HG02610 (cell line): Measurements from ENCODE around the gene PLA2G6.
"Not testable (repeated sequence)": the region's sequence is repeated elsewhere in the genome, so short reads cannot be mapped to it uniquely, and the experiment has no call there.

Experiments used
- ATAC-seq: cut with Tn5 transposase; IDR thresholded peaks from one replicate; pipeline ENCODE4 v1.9.1; 2021; ENCODE audit warnings: mild to moderate bottlenecking, moderate library complexity; ENCODE audit not compliant: unreplicated experiment

Gene PLA2G6

DNA sequence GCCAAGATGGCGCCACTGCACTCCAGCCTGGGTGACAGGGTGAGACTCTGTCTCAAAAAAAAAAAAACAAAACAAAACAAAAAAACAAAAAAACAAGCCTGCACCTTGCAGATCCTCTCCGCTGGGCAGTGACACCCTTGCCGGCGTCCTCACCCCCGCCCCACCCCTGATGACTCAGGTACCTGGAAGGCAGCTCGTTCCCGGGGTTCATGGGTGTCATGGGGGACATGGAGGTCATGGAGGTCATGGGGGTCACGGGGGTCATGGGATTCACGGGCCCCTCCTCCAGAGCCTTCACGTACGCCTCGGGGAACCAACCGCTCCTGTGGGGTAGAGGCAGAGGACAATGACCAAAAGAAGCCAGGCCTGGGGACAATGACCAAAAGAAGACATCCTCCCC, 94.7 kb downstream of the PLA2G6 start:
- ATAC-seq: no peak

- ATAC-seq: no peak
Observed at GRCh38 chr22:38086001-38086845, 95.4 kb downstream of the PLA2G6 start.

GRCh38 chr22:38085501-38085900, 96.1 kb downstream of the PLA2G6 start:
- ATAC-seq: no peak

DNA sequence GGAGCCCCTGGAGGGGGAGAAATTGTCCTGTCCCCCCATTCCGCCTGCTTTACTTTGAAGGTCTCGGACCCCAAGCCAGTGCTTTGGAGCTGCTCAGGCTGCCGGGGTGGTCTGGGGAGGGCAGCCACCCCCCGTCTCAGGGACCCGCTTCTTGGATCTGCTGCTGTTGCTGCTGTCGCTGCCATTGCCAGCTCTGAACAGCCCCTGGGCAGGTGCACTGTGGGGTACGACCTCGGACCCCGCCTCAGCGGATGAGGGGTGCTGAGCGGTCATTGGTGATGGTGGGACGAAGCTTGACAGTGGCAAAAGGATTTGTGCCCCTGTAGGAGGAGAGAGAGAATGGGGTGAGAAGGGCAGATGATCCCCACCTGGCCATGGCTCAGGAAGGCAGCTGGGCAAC, 96.6 kb downstream of the PLA2G6 start:
- ATAC-seq: no peak

DNA sequence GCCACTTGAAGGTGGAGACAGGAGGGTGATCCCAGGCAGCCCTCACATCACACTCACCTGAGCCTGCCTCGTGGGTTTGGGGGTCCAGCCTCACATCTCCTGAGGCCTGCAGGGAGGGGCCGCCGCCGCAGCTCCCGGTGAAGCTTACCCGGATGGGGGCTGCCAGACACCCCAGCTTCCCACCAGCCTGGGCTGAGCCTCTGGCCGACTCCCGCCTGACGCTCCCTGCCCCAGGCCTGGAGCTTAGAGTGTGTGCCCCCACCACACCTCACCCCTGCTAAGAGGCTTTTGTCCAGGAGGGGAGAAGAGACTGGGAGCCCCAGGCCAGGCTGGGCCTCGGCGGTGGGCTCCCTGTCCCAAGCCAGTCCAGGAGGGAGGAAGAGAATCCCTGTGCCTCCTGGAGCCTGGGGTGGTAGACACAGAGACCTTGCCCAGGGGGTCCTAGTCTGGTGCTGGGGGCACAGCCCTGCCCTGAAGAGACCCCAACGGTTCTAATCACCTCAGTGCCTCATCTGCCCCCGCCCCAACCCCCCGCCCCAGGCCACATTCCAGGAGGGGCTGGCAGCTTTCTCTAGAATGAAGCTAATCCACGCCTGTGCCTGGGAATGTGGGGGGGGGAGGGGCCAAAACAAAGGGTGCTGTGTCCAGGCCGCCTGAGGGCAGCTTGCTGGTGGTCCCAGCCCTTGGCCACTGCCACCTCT, 97.5 kb downstream of the PLA2G6 start, which contains the start of gene SLC16A8:
TSS of gene SLC16A8 (minus strand) at position 254 of the 701 bp plus-strand sequence. CDS start 1,311 bp downstream, outside the sequence.
- ATAC-seq: no peak

DNA sequence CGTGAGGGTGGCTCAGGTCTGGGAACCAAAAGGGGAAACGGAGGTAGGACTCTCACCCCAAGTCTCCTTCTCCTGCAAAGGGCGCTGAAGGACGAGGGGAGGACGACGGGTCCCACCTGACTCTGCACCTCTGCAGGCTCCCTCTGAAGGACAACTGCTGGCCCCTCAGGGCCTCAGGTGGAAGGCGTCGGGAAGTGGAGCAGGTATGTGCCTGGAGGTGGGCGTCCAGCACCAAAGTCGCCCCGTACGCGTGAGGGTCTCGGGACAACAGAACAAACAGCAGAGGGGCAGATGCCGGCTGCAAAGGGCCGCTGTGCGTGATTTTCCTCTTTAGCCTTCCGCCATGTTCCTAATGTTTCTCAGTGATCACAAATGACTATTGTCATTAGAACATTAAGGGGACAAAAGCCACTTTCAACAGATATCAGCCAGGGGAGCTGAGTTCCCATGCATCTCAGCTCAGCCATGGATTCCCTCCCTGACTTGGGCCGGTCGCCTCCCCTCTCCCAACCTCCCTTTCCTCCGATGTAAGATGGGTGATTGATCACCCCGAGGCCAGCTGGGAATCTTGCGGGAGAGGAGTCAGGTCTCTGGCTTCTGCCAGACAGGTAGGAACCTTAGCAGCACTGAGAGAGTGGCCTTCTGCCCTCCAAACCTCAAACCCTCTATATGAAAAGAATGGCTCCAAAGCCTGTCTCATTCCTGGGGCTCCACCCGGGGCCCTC, 98.5 kb downstream of the PLA2G6 start:
- no peak for ATAC-seq

- no peak for ATAC-seq
Observed at GRCh38 chr22:38081941-38082828, 99.4 kb downstream of the PLA2G6 start.

DNA sequence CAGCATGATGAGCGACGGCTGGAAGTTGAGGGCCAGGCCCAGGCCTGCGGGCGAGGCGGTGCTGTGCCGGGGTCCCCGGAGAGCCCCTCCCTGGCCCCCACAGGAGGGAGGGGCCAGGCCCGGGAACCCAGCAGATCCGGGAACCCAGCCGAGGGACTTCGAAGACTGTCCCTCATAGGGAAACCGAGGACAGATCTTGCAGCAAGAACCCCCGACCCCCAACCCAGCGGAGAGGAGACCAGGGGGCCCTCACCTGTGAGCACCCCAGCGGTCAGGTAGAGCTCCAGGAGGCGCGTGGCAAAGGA, 100.0 kb downstream of the PLA2G6 start:
- ATAC-seq: no peak

DNA sequence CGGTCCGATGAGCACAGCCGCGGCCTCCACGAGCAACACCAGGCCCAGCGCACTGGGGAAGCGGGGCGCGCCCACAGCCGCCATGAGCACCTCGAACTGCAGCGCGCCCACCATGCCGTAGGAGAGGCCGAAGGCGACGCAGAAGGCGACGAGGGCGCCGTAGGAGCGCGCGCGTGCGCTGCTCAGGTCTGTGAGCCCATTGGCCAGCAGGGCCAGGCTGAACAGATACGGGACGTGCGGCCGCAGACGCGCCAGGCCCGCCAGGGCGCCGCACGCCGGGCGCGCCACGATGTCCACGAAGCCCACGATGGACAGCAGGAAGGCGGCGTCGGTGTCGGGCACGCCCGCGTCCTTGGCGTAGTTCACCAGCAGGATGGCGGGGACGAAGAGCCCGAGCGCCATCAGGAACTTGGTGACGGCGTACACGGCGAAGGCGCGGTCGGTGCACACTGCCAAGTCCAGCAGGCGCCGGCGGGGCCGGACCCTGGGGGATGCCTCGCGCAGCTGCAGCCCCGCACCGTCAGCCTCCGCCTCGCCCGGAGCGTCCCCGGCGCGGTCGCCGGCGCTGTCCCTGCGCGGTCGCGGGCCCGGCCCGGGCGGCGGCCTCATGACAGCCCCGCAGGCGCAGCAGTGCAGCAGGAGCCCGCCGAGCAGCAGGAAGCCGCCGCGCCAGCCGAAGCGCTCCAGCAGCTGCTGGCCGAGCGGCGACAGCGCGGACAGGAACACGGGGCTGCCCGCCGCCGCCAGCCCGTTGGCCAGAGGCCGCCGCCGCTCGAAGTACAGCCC, 100.6 kb downstream of the PLA2G6 start:
- ATAC-seq: no peak

DNA sequence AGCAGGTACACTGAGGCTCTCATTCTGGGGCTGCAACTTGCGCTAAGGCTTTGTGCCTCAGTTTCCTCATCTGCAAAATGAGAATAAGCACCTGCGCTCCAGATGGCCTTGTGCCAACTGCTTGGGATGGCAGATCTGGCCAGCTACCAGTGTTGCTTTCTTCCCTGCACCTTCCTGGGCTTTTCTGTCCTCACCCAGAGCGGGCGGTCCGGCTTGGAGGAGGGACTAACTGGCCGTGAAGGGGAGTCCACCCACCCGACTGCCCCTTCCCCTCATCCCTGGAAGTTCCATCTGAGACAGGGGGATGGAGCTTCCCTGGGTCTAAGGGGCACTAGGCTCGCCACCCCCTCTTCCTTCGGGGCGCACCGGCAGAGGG, 101.2 kb downstream of the PLA2G6 start:
- ATAC-seq: no peak

DNA sequence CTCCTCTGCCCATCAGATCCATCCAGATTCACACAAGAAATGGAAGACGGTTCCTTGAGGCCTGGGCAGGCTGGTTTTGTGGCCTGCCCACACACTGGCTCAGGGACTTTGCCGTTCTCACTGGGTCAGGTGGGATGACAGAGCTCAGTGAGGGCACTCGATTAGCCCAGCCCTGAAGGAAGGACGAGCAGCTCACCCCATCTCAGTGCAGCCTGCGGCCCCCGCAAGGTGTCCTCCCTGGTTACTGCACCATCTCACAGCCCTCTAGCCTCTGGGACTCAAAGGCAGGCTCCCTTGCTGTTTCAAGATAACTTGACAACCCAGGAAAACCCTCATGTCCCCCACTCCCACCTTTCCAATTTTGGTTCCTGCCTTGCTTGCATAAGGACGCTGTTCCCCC, 101.8 kb downstream of the PLA2G6 start:
- ATAC-seq: no peak

GRCh38 chr22:38079208-38079607, 102.4 kb downstream of the PLA2G6 start:
- not testable (repeated sequence) for ATAC-seq

GRCh38 chr22:38078046-38078840, 103.4 kb downstream of the PLA2G6 start:
- ATAC-seq: no peak

DNA sequence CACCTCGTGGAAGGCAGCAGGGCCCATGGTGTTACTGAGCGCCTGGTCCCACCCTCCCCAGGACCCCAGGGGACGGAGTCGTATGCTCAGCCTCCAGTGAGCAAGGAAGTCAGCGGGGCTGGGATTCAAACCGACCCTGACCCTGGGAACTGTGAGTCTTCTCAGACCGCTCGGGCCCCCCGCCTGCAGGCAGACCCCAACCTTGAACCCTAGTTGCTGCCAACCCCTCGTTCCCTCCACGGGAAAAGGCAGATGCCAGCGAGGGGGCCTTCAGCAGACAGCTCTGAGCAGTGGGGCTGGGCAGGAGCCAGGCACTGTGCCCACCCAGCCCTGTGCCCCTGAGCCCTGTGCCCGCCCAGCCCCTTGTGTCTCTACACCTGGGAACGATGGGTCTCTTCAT, 104.0 kb downstream of the PLA2G6 start:
- no peak for ATAC-seq

GRCh38 chr22:38077096-38077495, 104.5 kb downstream of the PLA2G6 start:
- ATAC-seq: no peak

DNA sequence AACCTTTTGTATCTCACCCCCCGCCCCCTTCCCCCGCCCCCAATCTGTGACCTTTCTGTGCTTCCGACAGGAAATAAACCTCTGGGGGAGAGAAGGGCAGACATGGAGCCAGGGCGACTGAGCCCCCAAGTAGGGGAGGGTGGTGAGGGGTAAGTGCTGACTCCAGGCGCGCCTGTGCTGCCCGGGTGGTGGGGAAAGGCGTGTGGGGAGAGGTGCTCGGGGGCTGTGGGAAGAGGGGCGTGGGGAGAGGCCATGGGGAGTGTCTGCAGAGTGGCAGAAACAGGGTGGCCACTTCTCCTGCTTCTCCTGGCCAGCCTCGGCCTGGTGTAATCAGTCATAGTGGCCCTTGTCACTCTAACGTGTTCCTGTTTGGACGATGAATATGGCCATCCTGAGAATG, 105.7 kb downstream of the PLA2G6 start:
- ATAC-seq: no peak

DNA sequence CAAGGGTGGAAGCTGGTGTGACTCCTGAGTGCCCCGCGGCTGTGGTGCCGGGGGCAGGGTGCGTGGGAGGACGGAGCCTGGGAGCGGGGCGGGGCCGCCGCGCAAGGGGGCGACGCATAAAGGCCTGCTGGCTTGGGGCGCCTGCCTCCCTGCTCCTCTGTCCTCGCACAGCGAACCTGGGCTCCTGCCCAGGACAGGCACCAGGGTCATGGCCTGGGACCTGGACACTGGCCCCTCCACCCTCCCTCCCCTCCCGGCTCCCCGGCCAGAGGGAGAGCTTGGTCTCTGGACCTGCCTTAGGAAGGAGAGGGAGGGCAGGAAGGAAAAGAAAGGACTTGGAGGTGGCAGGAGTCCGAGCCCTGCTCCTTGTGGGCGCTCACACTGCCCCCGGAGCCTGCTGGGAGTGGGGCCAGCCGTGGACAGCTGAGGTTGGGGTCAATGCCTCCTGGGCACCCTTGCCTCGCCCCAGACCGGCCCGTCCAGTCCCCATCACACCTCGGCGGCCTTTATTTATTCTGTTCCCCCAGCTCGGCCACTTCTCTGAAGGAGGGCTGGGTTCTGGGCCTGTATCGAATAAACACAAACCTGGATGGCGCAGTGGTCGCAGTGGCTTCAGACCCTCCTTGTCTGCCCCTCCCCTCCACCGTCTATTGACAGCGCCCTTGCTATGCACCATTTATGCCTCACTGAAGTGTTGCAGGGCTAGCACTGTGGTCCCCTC, 106.4 kb downstream of the PLA2G6 start:
- ATAC-seq: no peak
